Measurements from ENCODE around the gene SSR1. TPM values are rescaled to one million over a fixed set of nuclear protein-coding genes. Genes with fewer than 3 reads are reported as not detected.
"Not testable (repeated sequence)": the region's sequence is repeated elsewhere in the genome, so short reads cannot be mapped to it uniquely, and the experiment has no call there.

The SSR1 gene
- total RNA-seq, 1 donor from 2014 or later, result 132 TPM

GRCh38 chr6:7341989-7342742, 29.2 kb upstream of the SSR1 start:
- Mint-ChIP-seq H3K27me3 (ENCODE audit: unreplicated experiment) (no peaks in the 10 kb centered on the region), H3K36me3 (ENCODE audit: low read depth, unreplicated experiment) (no peaks in the 10 kb centered on the region), H3K9me3 (ENCODE audit: unreplicated experiment) (no peaks in the 10 kb centered on the region), H3K4me3 (ENCODE audit: unreplicated experiment) (no peak overlapping the region), H3K4me1 (ENCODE audit: unreplicated experiment) (no peaks in the 10 kb centered on the region), H3K27ac (ENCODE audit: unreplicated experiment) (no peak overlapping the region)
- TF ChIP-seq CTCF (IDR thresholded peaks at IDR 0.05; ENCODE audit: unreplicated experiment), result no peak
- DNase-seq (ENCODE audit: low spot score), result no peak

GRCh38 chr6:7341271-7341670, 28.3 kb upstream of the SSR1 start:
- DNase-seq (ENCODE audit: low spot score), result no peak
- Mint-ChIP-seq H3K27ac (ENCODE audit: unreplicated experiment) (no peak overlapping the region), H3K4me1 (ENCODE audit: unreplicated experiment) (no peaks in the 10 kb centered on the region), H3K36me3 (ENCODE audit: low read depth, unreplicated experiment) (no peaks in the 10 kb centered on the region), H3K27me3 (ENCODE audit: unreplicated experiment) (no peaks in the 10 kb centered on the region), H3K4me3 (ENCODE audit: unreplicated experiment) (no peak overlapping the region), H3K9me3 (ENCODE audit: unreplicated experiment) (no peaks in the 10 kb centered on the region)
- TF ChIP-seq CTCF (IDR thresholded peaks at IDR 0.05; ENCODE audit: unreplicated experiment), result no peak

DNA sequence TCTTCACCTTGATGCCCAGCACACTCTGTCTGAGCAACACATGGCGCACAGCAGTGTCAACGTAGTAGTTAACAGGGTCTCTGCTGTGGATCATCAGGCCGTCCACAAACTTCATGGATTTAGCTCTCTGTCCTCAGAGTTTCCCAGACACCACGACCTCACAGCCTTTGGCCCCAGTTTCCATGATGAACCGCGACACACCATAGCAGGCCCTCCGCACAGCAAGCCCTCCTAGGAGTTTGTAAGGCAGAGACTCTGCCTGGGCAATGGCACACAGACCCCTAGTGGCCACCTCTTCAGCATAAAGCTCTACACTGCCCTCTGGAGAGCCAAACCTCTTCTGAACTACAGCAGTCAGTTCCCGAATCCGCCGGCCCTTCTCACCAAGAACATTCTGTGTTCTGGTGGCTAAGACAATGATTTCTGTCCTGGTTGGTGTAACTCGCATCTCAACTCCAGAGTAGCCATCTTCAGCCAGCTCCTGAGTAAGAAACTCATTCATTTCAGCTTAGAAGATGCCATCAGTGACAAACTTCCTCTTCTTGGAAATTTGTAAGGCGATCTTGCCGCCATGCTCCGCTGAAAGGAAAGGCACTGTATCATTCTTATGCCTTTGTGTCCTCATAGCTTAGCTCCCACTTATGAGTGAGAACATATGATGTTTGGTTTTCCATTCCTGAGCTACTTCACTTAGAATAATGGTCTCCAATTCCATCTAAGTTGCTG, 26.2 kb upstream of the SSR1 start:
- peak; percentile 56 for DNase-seq (ENCODE audit: low spot score)
- not testable (repeated sequence) for H3K9me3 Mint-ChIP-seq (ENCODE audit: unreplicated experiment); H3K27me3 Mint-ChIP-seq (ENCODE audit: unreplicated experiment); H3K4me3 Mint-ChIP-seq (ENCODE audit: unreplicated experiment); H3K36me3 Mint-ChIP-seq (ENCODE audit: low read depth, unreplicated experiment); H3K4me1 Mint-ChIP-seq (ENCODE audit: unreplicated experiment); H3K27ac Mint-ChIP-seq (ENCODE audit: unreplicated experiment)
- TF ChIP-seq CTCF (IDR thresholded peaks at IDR 0.05; ENCODE audit: unreplicated experiment), result peak; percentile 26

DNA sequence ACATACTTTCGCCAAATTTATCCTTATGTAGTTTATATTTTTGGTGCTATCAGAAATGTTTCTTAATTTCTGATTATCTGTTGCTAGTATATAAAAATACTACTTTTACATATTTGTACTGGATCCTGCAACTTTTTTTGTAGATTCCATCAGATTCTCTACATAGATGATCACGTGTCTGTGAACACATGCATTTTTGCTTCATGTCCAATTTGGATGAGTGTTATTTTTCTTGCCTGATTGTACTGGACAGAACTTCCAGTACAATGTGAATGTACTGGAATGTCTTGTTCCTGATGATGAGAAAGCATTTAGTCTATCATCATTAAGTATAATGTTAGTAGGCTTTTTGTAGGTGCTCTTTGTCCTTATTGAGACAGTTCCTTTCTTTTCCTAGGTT, 25.0 kb upstream of the SSR1 start:
- H3K4me1 Mint-ChIP-seq (ENCODE audit: unreplicated experiment), result no peaks in the 10 kb centered on the region
- no peak overlapping the region for H3K27ac Mint-ChIP-seq (ENCODE audit: unreplicated experiment)
- no peak overlapping the region for H3K4me3 Mint-ChIP-seq (ENCODE audit: unreplicated experiment)
- no peaks in the 10 kb centered on the region for H3K9me3 Mint-ChIP-seq (ENCODE audit: unreplicated experiment)
- no peak for TF ChIP-seq CTCF (IDR thresholded peaks at IDR 0.05; ENCODE audit: unreplicated experiment)
- DNase-seq (ENCODE audit: low spot score), result no peak
- H3K36me3 Mint-ChIP-seq (ENCODE audit: low read depth, unreplicated experiment), result no peaks in the 10 kb centered on the region
- peaks cover 2% of the 10 kb centered on the region for H3K27me3 Mint-ChIP-seq (ENCODE audit: unreplicated experiment)

GRCh38 chr6:7335519-7335918, 22.5 kb upstream of the SSR1 start:
- no peak for DNase-seq (ENCODE audit: low spot score)
- no peak overlapping the region for H3K27ac Mint-ChIP-seq (ENCODE audit: unreplicated experiment)
- TF ChIP-seq CTCF (IDR thresholded peaks at IDR 0.05; ENCODE audit: unreplicated experiment), result no peak
- H3K27me3 Mint-ChIP-seq (ENCODE audit: unreplicated experiment), result peaks cover 2% of the 10 kb centered on the region
- H3K36me3 Mint-ChIP-seq (ENCODE audit: low read depth, unreplicated experiment), result no peaks in the 10 kb centered on the region
- no peak overlapping the region for H3K4me3 Mint-ChIP-seq (ENCODE audit: unreplicated experiment)
- no peaks in the 10 kb centered on the region for H3K9me3 Mint-ChIP-seq (ENCODE audit: unreplicated experiment)
- no peaks in the 10 kb centered on the region for H3K4me1 Mint-ChIP-seq (ENCODE audit: unreplicated experiment)

Measured in endothelial cell (in vitro differentiated cells).